Astrocyte of the hippocampus (primary cell): ENCODE results near the gene PLA2G4A.

ENCODE experiments used
- DNase-seq: peaks from one replicate; pipeline ENCODE4 v3.0.0; 2011; ENCODE audit warnings: low read depth, low spot score

PLA2G4A gene

DNA sequence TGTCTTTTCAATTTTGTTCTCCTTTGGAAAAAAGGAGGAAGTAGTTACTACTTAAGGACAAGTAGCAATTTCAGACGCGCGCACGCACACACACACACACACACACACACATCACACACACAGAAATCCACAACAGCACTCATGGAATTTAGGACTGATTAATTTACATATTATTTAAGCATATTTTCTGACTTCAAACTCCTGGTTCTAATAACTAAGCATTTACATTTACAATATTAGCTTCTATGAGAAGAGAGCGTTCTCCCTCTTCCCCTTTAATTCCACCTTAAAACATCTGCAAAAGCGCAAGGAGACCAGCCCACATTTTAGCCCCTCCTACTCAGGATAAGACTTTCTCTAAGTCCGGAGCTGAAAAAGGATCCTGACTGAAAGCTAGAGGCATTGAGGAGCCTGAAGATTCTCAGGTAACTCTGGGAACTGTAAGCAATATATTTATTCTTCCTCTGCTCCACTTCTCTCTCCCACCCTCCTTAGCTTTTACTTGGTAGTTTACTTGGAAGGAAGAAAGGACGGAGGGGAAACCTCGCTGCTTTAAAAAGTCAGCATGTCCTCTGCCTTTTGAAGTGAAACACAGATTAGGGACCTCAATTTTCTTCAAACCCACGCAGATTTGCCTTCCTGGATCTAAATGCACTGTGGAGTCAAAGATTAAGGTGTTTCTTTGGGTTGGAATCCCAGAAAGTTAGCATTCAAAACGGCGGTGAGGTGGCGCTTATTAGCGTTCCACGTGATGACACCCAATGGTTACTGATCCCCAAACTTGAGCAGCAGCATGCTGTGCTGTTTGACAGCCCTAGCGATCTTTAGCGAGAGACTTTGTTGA lies at the start of gene PLA2G4A:
Gene PLA2G4A (plus strand): TSS at position 339 of the 844 bp plus-strand sequence. CDS start 25,406 bp downstream, outside the sequence.
- DNase-seq: peak; percentile 64

DNA sequence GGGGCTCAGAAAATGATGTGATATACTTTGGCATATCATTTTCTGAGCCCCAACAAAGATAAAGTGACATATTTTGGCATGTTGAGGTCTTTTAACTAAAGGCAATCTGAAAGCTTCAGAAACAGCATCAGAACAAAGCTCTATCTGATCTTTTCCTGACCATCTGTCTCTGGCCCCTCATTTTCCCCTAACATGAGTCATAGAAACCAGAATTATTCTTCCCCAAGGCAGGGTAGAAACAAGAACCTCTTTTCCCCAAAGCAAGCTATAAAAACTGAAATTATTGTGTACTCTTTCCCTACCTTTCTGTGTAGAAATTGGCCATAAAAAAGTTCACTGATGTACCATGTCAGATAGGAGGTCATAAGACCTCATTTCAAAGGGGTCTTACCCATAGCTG lies 48.7 kb upstream of the PLA2G4A start:
- no peak for DNase-seq

DNA sequence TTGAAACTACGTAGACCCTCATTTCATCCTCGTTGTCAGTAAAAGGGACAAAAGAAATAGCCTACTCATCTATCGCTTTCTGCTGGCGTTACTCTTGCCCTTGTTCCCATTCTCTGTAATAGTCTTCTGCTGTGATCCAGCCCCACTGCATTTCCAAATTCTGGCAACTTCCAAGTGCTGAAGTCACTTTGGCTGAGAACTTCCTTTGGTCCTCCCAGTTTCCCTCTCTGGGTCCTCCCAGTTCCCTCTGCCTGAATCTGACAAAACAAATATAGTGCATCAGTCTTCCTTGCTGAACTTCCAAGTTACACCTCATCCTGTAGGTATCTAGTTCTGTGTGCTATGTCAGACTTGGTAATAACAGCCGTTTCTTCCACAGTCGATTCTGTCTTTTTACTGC lies 47.0 kb upstream of the PLA2G4A start:
- DNase-seq: no peak

DNA sequence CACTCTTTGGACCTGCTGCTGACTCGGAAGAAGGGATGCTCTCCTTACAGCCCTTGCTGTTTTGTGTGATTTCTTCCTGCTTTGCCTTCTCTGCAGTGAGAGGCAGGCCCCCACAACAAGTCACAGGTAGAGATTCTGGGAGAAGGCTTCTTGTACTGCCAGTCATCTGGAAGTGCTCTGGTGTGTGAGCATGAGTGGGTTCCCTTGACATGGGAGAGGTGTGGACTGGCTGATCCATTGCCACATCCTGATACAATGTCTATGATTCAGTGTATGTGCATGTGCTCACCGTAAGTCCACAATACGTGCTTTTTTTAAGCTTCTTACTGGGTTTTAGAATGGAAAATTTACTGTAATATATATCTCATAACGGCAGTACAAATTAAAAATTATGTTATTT lies 46.0 kb upstream of the PLA2G4A start:
- no peak for DNase-seq

DNA sequence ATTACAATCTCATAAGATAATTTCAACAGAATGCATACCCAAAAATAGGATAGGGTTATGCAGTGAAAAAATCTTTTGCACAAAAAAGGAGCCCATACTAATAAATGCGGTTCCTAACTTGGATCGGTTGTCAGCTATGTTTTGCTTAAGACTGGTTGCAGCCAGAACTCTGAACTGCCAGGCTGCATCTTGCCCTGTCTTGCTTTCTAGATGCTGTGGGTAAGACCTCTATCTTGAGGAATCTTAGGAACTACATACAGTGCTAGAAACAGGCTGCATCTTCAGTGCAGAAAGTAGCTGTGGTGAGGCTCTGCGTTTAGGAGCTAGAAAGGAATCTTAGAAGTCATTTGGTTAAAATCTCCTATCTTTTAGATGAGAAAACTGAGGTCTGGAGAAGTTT lies 45.6 kb upstream of the PLA2G4A start:
- DNase-seq: no peak

DNA sequence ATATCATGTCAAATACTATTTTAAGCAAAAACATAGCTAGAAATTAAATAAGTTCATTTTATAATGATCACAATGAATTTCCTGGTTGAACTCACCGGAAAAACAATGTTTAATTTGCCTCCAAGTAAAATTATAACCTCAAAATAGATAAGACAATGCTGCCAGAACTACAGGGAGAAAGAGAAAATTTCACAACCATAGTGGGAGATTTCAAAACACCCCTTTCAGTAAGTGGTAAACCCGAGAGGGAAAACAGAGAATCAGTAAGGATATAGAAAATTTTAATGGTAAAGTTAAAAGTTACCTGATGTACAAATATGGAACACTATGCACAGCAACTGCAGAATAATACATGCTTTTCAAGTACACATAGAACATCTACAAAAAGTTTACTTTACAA lies 43.2 kb upstream of the PLA2G4A start:
- DNase-seq: no peak

DNA sequence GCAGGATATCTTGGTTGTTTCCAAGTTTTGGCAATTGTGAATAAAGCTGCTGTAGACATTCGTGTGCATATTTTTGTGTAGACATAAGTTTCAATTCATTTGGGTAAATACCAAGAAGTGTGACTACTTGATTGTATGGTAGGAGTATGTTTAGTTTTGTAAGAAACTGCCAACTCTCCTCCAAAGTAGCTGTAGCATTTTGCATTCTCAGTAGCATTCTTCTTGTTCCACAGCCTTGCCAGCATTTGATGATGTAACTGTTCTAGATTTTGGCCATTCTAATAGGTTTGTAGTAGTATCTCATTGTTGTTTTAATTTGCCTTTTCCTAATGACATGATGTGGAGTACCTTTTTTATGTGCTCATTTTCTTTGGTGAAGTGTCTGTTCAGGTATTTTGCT lies 38.6 kb upstream of the PLA2G4A start:
- no peak for DNase-seq

DNA sequence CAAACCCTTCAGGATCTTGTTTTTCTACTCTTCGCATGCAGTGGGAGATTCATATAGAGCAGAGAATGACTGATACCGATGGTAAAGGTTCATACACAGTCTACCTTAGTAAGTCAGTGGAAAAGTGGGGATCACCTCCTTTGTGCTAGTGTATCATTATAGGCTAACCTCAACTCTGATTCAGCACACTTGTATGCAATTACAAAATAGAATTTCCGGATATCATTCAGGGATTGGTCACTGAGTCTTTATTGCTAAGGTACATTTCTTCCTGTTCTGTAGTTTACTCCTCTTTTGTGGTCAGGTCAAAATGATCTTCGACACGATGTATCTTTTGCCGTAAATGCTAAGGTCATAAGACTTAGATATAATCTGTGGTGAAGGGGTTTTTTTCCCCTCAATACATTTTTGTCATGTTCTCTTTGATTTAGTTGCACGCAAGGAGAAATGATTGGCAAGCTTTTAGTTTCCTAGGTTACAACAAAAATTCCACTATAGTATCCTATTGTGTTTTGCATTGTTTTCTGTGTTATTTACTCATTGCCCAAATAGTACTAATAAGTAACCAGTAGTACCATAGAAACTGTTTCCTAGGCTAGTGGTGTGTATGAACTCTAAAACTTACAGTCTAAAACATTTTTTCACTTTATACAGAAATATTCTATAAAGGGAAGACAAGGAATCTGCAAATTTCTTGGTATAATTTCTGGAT lies 35.7 kb upstream of the PLA2G4A start:
- peak; percentile 34 for DNase-seq

DNA sequence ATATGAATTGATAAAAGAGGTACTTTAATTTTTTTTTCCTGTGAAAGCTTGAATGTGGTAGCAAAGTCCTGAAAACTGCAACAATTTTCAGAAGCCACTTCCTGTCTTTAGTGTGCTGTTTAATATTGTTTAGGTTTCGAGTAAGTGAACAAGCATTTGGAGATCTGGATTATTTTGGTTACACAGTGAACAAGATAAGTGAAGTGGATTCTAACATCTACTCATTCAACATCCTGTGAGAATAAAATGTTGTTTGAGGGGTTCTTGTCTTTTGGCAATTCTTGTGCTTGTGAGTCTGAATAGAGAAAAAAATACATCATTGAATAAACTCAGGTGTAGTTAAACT lies 35.2 kb upstream of the PLA2G4A start:
- DNase-seq: no peak

DNA sequence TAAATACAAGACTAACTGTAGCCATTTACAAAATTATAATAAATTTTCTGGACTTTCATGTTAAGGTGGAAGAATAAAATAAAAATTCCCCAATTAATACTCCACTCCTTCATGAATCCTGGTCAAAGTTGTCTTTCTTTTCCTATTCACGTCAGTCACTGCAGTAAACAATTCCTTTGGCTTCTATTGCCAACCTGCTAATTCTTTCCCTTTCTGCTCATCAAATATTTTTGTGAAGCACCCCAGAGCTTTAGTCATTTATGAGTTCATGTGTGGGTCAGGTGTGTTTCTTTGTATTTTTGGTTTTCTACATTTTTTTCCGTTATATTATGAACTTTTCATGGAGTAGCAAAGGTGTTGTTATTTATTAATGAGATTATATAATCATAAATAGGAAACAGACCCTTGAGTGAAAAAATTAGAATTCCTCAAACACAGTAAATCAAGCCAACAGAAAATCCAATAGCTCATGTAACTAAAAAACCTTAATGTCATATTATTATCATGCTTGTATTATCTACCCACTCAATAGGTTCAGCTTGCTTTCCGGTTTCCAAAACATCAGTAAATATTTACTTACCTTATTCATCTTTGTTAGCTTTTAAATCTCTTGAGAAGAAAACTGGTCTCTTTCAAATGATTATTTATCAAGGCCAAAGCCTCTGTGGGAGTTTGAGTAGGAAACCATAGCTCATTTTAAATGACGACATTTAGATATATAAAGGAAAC lies 29.6 kb upstream of the PLA2G4A start:
- no peak for DNase-seq

DNA sequence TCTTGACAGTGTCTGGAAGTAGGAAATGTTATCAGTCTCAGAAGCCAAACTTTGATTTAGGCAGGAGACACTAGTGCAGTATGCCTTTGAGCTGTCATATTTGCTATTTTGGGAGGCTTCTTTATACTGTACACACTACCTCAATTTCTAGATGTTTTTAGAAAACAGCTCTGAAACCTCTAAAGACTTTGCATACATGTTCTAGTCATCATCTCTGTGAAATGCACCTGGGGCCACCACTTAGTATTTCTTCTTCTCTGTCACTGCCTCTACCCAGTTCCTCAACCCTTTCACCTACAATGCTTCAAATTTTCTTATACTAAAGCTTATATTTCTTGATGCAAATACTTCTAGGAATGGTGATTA lies 29.1 kb upstream of the PLA2G4A start:
- no peak for DNase-seq

DNA sequence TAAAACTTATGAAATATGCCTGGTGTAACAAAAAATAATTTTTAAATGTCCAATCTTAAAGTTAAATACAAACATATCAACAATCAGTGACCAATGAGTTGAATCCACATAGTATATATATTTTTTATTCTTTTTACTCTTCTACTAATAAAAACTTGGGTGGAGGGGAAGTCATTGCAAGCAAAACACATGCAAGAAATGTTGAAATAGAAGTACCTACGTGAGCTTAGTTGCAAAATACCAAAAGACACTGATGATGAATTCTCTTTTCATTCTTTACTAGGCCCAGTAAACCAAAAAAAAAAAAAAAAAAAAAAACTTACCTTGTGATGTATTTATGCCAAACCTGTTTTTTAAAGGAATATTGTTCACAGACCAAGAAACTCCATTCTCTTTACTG lies 26.4 kb upstream of the PLA2G4A start:
- DNase-seq: no peak

DNA sequence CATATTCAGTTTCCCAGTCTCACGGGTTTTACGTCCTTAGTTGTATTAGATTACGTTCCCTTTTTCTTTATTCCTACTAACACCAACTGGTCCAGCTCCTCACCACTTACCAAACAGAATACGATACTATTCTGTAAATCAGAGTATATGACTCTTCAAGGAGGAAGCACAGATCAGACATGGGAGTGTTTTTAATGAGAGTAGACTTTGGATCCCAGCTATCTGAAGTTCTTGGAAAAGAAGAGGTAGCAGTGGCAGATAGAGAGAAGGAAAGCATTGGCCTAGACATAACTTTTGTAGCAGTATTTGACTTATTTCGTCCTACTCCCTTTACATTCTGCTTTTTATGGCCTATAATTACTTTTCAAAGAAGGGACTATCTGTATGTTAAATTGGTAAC lies 24.1 kb upstream of the PLA2G4A start:
- no peak for DNase-seq

DNA sequence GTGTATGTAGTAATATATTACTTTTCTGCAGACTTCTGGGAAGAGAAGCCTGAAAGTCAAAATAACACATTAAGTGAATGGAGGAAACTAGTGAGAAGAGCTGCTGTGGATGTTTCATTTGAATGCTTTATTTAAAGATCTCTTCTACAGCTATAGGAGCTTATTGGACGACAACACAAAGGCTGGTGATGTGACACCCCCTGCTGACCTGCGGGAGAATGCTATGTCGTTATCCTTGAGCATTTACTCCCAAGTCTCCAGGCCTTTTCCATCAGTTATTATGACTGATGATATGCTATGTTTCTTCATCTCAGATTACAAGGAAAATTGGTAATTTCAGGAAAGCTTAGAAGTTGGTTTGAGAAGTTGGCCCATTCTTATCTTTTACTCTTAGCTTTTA lies 22.3 kb upstream of the PLA2G4A start:
- no peak for DNase-seq

DNA sequence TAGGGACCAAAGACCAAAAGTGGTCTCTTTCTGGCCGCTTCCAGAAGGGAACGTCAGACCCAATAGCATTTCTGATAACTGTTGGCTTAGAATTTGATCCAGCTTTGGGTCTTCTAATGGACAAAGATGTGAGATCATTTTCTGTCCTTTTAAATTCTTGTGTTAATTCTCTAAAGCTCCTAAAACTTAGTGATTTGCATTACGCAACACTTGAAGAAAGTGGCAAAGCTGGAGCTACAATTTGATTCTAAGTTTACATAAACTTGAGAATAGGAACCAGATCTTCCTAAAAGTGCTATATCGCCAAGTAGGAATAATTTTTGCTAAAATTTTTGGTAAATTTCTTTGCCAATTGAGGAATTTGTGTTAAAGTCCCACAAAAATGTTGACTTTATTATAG lies 21.6 kb upstream of the PLA2G4A start:
- DNase-seq: no peak

DNA sequence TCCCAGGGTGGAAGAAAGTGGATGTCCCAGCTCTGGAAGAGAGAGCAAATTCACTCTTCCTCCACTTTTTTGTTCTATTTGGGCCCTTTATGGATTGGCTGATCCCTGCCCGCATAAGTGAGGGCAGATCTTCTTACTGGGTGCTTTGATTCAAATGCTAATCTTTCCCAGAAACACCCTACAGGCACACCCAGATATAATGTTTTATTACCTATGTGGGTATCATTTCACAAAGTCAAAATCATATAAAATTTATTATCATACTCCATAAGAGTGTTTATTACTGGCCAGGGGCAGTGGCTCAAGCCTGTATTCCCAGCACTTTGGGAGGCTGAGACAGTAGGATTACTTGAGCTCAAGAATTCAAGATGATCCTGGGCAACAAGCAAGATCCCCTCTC lies 16.9 kb upstream of the PLA2G4A start:
- DNase-seq: no peak

DNA sequence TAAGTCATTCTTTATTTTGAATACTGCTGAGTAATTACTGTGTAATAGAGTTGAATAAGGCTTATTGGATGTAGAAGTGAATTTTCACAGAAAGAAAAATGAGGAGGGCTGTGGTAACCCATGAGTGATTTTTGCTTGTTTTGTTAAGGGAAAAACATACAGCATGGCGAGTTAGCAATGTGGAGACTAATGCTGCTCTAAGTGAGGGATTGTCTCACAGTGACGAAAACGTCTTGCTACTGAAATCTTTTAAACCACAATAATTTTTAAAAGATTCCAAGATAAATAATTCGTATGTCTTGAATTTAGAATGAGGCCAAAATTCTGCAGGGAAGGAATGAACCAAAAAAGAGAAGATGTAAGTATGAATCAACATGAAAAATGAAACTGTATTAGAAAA lies 16.2 kb upstream of the PLA2G4A start:
- peak; percentile 85 for DNase-seq

DNA sequence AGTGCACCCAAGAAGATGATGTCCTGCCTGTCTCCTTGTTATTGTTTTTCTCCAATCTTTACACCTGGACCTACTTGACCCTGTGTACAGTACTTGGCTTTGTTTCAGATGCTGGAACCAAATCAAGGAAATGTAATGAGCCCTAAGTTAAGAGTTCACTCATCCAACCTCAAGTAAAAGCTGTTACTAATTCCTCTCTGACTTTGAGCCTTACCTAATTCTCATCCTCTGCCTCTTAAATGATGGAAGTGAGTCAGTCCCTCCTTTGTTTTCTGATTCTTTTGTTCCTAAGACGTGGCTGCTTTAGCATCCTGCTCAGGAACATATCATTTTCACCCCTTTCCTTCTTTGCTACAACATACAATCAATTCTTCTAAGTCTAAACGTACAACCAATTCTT lies 15.3 kb upstream of the PLA2G4A start:
- peak; percentile 20 for DNase-seq

DNA sequence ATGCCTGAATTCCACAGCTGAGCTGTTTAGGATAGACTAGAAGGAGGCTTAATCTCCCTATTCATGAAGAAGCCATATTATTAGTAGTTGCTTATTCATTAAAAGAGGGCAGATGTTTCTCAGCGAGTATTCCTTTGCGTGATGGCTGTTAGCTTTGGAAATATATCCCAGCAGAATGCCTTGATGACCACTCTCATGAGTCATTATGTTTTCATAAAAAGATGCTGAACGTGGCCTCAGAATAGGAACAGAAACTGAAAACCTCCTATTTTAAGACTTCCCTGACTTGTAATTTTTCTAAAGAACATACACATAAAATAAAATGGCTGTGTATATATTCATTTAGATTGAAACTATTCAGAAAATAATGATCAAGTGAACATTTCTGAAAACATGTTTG lies 9.6 kb upstream of the PLA2G4A start:
- DNase-seq: peak; percentile 56

DNA sequence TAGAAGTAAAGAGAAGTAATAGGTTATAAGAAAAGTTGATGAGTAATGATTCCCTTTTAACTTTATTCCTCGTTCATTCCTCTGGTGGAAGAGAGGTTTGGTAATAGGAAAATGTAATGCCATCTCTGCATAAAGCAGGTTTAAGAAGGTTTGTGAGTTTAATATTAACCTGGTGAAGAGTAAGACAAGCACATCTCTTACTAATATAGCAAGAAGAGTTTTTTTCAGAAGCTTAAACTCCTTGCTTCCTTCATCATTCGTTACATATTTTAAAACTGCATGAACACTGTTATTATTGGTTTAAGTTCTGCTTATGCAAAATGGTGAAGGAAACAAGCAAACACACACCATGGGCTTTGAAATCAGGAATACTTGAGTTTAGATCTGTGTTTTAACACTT lies 9.2 kb upstream of the PLA2G4A start:
- no peak for DNase-seq

DNA sequence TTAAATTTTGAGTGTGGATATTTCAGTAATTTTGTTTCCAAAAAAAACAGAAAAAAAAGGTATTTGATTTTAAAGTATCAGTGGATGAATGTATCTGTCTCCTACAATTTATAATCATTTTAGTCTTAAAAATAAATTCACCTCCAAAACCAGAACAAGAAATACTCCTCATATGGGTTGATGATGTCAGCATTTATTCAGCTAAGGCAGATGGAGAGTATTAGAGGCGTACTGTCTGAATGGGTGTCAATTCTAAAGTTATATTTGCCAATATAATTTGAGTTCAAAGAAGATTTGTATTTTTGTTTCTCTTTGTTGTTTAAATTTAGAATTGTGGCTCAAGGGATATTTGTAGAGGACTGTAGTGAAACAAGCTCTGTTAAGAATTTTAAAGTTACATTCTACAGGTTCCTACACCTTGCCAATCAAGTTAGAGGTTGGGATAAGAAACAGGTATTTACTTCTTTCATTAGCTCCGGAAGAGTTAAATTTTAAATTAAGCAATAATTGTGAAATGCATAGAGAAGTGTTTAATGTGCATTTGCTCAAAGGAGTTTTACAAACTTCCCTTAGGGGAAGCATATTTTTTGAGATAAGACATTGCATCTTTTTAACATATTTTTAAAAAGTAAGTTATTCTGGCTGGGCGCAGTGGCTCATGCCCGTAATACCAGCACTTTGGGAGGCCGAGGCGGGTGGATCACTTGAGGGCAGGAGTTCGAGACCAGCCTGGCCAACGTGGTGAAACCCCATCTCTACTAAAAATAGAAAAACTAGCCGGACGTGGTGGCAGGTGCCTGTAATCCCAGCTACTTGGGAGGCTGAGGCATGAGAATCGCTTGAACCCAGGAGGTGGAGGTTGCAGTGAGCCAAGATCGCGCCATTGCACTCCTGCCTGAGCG lies 1.2 kb downstream of the PLA2G4A start:
- no peak for DNase-seq

DNA sequence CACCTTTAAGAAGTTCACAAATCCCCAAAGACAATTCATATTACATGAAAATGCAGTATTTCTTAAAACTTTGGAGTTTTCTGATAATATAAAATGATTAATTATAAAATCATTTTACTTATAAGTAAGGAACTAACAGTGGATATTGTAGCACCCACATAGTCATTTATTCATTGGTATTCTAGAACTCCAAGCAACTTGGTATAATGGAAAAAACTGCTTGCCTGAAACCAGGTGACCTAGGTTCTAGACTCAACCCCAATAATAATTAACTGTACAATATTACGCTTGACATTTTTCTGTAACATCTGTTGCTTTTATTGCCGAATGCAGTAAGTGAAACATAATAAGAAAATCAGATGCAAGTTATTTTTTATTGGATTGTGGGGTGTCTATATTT lies 2.4 kb downstream of the PLA2G4A start:
- DNase-seq: no peak
